ENCODE data around the gene ADGRL1.
"Not testable (repeated sequence)": the region's sequence is repeated elsewhere in the genome, so short reads cannot be mapped to it uniquely, and the experiment has no call there.

ADGRL1 gene

GRCh38 chr19:14196105-14196504 is 9.9 kb downstream of the ADGRL1 start:
- H3K27ac ChIP-seq (ENCODE audit: low read depth, low read length); H3F3A ChIP-seq (ENCODE audit: insufficient read depth); H3K79me2 ChIP-seq (ENCODE audit: insufficient read depth, low read length); H3K36me3 ChIP-seq (ENCODE audit: low read length); H2AFZ ChIP-seq (ENCODE audit: low read depth, low read length, severe bottlenecking); H3K4me2 ChIP-seq (ENCODE audit: low read depth, low read length, poor library complexity, severe bottlenecking); H3K27me3 ChIP-seq (ENCODE audit: low read length); H3K9me3 ChIP-seq (ENCODE audit: insufficient read depth, low read length); H3K9me2 ChIP-seq (replicated peaks; ENCODE audit: insufficient read depth, low read length); H3K9ac ChIP-seq (ENCODE audit: low read length); H4K20me1 ChIP-seq (ENCODE audit: low read depth, low read length); H3K4me3 ChIP-seq (ENCODE audit: insufficient read depth, low read length, poor library complexity, severe bottlenecking): not testable (repeated sequence)
- TF ChIP-seq CTCF (IDR thresholded peaks at IDR 0.05; ENCODE audit: insufficient read depth, low read length, poor library complexity, severe bottlenecking): peak; percentile 50

GRCh38 chr19:14195216-14195615 is 10.8 kb downstream of the ADGRL1 start:
- H3K27me3 ChIP-seq (ENCODE audit: low read length); H3K27ac ChIP-seq (ENCODE audit: low read depth, low read length); H3K79me2 ChIP-seq (ENCODE audit: insufficient read depth, low read length); H3K36me3 ChIP-seq (ENCODE audit: low read length); H3K4me2 ChIP-seq (ENCODE audit: low read depth, low read length, poor library complexity, severe bottlenecking); H3K9me2 ChIP-seq (replicated peaks; ENCODE audit: insufficient read depth, low read length); H4K20me1 ChIP-seq (ENCODE audit: low read depth, low read length); H3K4me3 ChIP-seq (ENCODE audit: insufficient read depth, low read length, poor library complexity, severe bottlenecking); H3F3A ChIP-seq (ENCODE audit: insufficient read depth); H3K9ac ChIP-seq (ENCODE audit: low read length); H3K9me3 ChIP-seq (ENCODE audit: insufficient read depth, low read length); H2AFZ ChIP-seq (ENCODE audit: low read depth, low read length, severe bottlenecking): not testable (repeated sequence)

GRCh38 chr19:14189415-14189814 is 16.6 kb downstream of the ADGRL1 start:
- no peak overlapping the region for H3K4me2 ChIP-seq (ENCODE audit: low read depth, low read length, poor library complexity, severe bottlenecking)
- no peaks in the 10 kb centered on the region for H3K9me3 ChIP-seq (ENCODE audit: insufficient read depth, low read length)
- no peaks in the 10 kb centered on the region for H4K20me1 ChIP-seq (ENCODE audit: low read depth, low read length)
- H3K36me3 ChIP-seq (ENCODE audit: low read length): no peaks in the 10 kb centered on the region
- no peak overlapping the region for H3K27ac ChIP-seq (ENCODE audit: low read depth, low read length)
- no peak overlapping the region for H3K9ac ChIP-seq (ENCODE audit: low read length)
- no peaks in the 10 kb centered on the region for H3K9me2 ChIP-seq (replicated peaks; ENCODE audit: insufficient read depth, low read length)
- TF ChIP-seq EZH2phosphoT487 (conservative IDR thresholded peaks at IDR 0.05; ENCODE audit: low read length): no peak
- TF ChIP-seq CTCF (IDR thresholded peaks at IDR 0.05; ENCODE audit: insufficient read depth, low read length, poor library complexity, severe bottlenecking): no peak
- H3K4me3 ChIP-seq (ENCODE audit: insufficient read depth, low read length, poor library complexity, severe bottlenecking): no peak overlapping the region
- H2AFZ ChIP-seq (ENCODE audit: low read depth, low read length, severe bottlenecking): no peak overlapping the region
- H3F3A ChIP-seq (ENCODE audit: insufficient read depth): no peaks in the 10 kb centered on the region
- no peaks in the 10 kb centered on the region for H3K27me3 ChIP-seq (ENCODE audit: low read length)
- no peaks in the 10 kb centered on the region for H3K79me2 ChIP-seq (ENCODE audit: insufficient read depth, low read length)

- not testable (repeated sequence) for H3K9me3 ChIP-seq (ENCODE audit: insufficient read depth, low read length); H3F3A ChIP-seq (ENCODE audit: insufficient read depth); H3K27ac ChIP-seq (ENCODE audit: low read depth, low read length); H4K20me1 ChIP-seq (ENCODE audit: low read depth, low read length); H3K79me2 ChIP-seq (ENCODE audit: insufficient read depth, low read length); H2AFZ ChIP-seq (ENCODE audit: low read depth, low read length, severe bottlenecking); H3K27me3 ChIP-seq (ENCODE audit: low read length); H3K9ac ChIP-seq (ENCODE audit: low read length); H3K4me3 ChIP-seq (ENCODE audit: insufficient read depth, low read length, poor library complexity, severe bottlenecking); H3K36me3 ChIP-seq (ENCODE audit: low read length); H3K9me2 ChIP-seq (replicated peaks; ENCODE audit: insufficient read depth, low read length); H3K4me2 ChIP-seq (ENCODE audit: low read depth, low read length, poor library complexity, severe bottlenecking)
Measured at GRCh38 chr19:14188086-14188485, 17.9 kb downstream of the ADGRL1 start.
